Lung microvascular endothelial cell (primary cell): ENCODE data around the gene RALGPS2. TPM values are rescaled to one million over a fixed set of nuclear protein-coding genes. Genes with fewer than 3 reads are reported as not detected.
"Not testable (repeated sequence)": the region's sequence is repeated elsewhere in the genome, so short reads cannot be mapped to it uniquely, and the experiment has no call there.

Experiments used
- DNase-seq, 2 donors: peaks; one replicate each; pipeline versions ENCODE4 v3.0.0 to v3.0.0-alpha.2; 2010; ENCODE audit warnings: low read depth in 2 of 2
- total RNA-seq: library from RNA; depleted of rRNA; stranded (reverse); fragments of >200 nt; gene quantifications from 2 replicates; pipeline ENCODE4 v1.2.1, GENCODE V29; 2014

Gene RALGPS2
- total RNA-seq, 1 donor from 2014 or later, result 19.4 TPM

- no peak for DNase-seq
These were observed 51.5 kb downstream of the RALGPS2 start for GRCh38 chr1:178776553-178776952.

- DNase-seq, result no peak
These were observed 56.7 kb downstream of the RALGPS2 start for GRCh38 chr1:178781533-178782330.

DNA sequence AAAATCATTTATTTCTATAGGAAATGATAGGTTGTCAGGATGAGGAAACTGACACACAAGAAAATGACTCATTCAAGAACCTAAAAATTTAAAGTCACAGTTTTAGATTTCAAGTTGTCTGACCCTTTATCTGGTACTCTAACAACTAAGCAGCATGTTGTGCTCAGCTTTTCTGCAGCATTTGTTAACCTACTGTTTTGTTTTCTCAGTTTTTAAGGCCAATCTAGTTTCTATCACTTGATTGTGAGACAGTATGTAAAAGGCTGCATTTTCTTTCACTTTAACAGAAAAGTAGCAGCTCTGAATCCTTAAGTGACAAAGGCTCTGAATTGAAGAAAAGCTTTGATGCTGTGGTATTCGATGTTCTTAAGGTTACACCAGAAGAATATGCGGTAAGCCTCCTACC, 59.1 kb downstream of the RALGPS2 start:
- peak in 1 of 2 donors; percentile 46 for DNase-seq

DNA sequence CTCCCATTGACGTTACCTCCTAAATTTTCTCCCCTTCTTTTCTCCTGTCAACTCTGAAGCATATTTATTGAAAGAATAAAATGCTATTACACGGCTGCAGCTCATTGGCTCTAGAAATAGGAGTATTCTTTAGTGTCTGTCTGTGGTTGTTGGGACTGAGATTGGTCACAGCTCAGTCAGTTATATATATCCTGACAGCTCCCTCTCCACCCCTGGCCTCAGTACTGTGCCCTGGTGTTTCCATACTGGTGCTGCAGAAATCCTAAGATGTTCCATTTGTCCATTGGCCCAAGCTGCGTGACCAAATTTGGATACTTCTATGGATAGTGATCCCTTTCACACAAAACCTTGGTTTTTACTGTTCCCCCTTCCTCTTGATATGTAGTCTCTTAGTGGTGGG, 67.3 kb downstream of the RALGPS2 start:
- DNase-seq, result no peak

GRCh38 chr1:178796013-178796412, 71.0 kb downstream of the RALGPS2 start:
- no peak for DNase-seq

- no peak for DNase-seq
These were observed 72.5 kb downstream of the RALGPS2 start for GRCh38 chr1:178797590-178797989.

GRCh38 chr1:178798232-178798861, 73.3 kb downstream of the RALGPS2 start:
- no peak for DNase-seq

DNA sequence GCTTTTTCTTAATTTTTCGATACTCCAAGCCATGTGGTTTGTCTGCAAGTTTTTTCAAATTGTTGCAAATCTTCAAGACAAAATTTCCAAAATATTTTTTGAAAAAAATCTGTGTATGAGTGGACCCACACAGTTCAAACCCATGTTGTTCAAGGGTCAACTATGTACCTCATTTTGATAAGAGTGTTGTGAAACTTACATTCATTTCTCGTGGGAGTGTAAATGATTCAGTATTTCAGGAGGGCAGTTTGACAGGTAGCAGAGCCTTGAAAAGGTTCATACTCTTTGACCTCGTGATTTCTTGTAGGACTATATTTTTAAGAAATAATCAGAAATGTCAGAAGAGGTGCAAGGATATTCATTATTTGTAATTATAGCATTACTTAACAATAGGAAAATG, 77.8 kb downstream of the RALGPS2 start:
- no peak for DNase-seq

DNA sequence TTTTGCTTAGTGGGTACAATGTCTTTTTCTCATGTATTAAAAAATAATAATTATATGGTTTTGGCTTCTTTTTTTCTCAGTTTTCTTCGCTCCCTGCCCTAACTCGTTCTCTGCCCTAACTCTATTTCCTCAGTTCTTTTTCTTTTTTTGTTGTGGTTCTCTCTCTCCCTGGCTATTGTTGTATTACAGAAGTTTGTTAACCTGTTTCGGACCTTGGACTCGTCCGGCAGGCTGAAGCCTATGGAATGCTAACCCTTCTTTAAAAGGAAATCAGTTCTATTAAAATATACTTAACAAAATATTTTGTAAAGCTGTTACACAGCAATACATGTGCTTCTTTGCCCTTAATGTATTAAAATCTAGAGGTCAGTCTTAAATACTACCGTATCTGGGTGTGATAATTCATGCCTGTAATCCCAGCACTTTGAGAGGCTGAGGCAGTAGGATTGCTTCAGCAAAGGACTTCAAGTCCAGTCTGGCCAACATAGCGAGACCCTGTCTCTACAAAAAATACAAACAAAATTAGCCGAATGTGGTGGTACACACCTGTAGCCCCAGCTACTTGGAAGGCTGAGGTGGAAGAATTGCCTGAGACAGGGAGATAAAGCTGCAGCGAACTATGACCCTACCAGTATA, 81.7 kb downstream of the RALGPS2 start:
- no peak for DNase-seq

DNA sequence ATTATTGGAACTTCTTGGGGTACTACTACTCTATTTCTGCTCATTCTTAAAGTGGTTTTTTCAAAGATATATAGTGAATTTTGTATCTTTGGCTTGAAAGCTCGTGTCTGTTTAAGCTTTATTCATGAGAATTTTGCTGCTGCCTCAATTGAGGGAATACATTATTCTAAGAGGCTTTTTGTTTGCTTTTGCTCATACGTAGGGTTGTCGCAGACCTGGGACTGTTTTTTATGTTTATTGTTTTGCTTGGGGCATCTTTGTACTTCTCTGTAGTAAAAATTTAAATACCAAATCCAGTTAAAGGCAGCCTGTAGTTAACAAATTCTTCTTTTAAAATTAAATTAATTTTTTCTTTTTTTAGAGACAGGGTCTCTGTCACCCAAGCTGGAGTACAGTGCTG, 83.5 kb downstream of the RALGPS2 start:
- no peak for DNase-seq

GRCh38 chr1:178810585-178810984, 85.5 kb downstream of the RALGPS2 start:
- no peak for DNase-seq

GRCh38 chr1:178818416-178818815, 93.4 kb downstream of the RALGPS2 start:
- no peak for DNase-seq

- no peak for DNase-seq
These were observed 94.1 kb downstream of the RALGPS2 start for GRCh38 chr1:178819123-178819522.

DNA sequence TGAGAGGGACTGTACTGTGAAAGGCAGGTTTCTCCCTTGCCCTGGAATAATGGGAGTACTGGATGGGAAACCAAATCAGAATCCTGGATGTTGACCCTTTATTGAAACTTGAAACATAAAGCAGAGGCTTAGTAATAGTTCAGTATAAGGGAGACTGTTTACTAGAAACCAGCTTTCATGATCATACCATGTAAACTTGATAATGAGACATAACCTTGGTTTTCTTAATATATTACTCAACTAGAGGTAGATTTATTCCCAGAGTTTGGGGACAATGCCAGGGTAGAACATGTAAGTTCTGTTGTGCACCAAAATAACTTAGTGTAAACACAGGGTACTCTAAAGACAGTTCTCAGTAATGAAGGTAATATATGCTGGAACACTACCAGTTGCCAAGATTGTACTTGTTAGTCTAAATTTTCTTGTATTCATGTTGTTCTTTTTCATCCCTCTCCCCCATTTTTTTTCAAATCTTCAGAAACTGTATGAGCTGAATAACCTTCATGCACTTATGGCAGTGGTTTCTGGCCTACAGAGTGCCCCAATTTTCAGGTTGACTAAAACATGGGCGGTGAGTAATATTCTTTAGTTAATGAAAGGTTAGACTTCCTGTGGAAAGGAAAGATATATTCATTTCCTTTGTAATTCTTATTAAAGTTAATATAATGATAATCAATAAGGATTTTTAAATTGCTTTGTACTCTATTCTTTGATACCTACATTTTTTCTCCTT, 96.3 kb downstream of the RALGPS2 start:
- no peak for DNase-seq

GRCh38 chr1:178825167-178825566, 100.1 kb downstream of the RALGPS2 start:
- DNase-seq, result no peak

DNA sequence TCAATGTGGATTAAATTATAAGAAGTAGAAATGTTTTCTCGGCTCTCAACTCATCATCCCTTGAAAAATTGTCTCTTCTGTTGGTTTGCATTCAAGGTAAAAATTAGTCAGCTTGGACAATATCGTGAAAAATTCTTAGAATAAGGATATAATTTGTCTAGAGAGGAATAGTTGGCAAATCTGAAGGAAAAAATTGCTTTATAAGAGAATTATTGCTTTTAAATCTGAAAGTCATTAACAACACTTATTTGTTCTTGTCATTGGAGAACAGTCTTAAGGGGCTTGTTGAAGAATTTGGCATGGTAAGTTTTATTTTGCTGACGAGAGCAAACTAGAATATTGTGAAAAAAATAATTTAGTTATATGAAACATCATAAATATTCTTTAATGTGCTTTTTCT, 119.4 kb downstream of the RALGPS2 start:
- DNase-seq, result no peak

GRCh38 chr1:178846306-178846705, 121.3 kb downstream of the RALGPS2 start:
- no peak for DNase-seq

DNA sequence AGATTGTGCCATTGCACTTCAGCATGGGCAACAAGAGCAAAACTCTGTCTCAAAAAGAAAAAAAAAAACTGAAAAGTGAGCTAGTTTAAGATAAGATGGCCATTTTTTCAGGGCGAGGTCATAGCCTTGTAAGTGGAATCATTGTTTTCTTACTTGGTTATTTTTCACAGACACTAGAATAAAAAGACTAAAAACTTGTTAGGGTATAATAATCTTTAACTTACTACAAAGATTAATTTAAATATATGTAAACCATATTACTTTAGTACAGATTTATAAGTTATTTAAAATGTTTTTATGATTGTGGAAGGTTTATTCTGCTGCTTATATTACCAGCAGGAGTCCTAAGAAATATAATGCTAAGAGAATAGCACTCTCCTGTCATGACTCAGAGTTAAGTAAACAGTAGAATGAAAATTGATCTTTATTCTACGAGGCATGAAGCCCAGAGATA, 122.4 kb downstream of the RALGPS2 start:
- peak in 1 of 2 donors; percentile 47 for DNase-seq

- DNase-seq, result not testable (repeated sequence)
These were observed 122.9 kb downstream of the RALGPS2 start for GRCh38 chr1:178847919-178848318.

- no peak for DNase-seq
These were observed 124.9 kb downstream of the RALGPS2 start for GRCh38 chr1:178849918-178850317.

DNA sequence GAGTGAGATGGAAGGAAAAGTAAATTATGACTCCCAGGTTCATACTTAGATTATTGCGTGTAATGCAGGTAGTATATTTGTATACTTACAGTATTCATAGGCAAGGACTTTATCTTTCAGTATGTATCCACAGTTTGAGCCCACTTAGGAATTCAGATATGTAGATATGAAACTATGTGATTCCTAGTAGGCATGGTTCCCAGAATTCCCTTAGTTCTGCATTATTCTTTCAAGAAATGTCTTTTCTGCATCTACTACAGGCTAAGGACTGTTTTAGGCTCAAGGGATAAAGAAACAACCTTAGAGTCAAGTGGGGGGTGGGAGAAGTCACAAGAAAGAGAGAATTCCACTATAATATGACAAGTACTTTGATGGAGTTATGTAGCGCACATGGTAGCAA, 132.1 kb downstream of the RALGPS2 start:
- no peak for DNase-seq

DNA sequence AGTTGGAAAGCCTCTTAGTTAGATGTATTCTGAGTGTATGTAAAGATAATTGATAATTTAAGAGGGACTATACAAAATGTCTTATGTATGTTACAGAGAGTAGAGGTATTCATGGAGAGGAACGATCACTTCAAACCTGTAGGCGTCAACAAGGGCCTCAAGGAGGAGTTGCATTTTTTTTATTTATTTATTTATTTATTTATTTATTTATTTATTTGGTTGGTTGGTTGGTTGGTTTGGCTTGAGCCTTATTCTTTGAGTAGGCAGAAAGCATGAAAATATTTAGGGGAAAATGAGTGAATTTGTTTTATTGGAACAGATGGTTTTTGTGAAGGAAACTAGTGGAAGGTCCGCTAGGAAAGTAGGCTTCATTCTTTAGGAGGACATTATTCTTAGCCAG, 137.4 kb downstream of the RALGPS2 start:
- no peak for DNase-seq
